HG03457 (cell line): Measurements from ENCODE around the gene ZSCAN21.

Experiments used
- ATAC-seq: cut with Tn5 transposase; IDR thresholded peaks from one replicate; pipeline ENCODE4 v1.9.1; 2021; ENCODE audit warnings: moderate number of reproducible peaks; ENCODE audit not compliant: unreplicated experiment

ZSCAN21 gene

GRCh38 chr7:100024020-100024619, 25.5 kb upstream of the ZSCAN21 start:
- no peak for ATAC-seq

- ATAC-seq, result no peak
Observed at GRCh38 chr7:100027197-100027596, 22.4 kb upstream of the ZSCAN21 start.

GRCh38 chr7:100029596-100029995, 20.0 kb upstream of the ZSCAN21 start:
- ATAC-seq, result no peak

GRCh38 chr7:100033526-100033925, 16.0 kb upstream of the ZSCAN21 start:
- no peak for ATAC-seq

- ATAC-seq, result no peak
Observed at GRCh38 chr7:100034871-100035510, 14.6 kb upstream of the ZSCAN21 start.

GRCh38 chr7:100035876-100036275, 13.7 kb upstream of the ZSCAN21 start:
- ATAC-seq, result no peak

- ATAC-seq, result no peak
Observed at GRCh38 chr7:100038326-100038725, 11.2 kb upstream of the ZSCAN21 start.

- no peak for ATAC-seq
Observed at GRCh38 chr7:100040575-100040974, 9.0 kb upstream of the ZSCAN21 start.

GRCh38 chr7:100044718-100045117, 4.9 kb upstream of the ZSCAN21 start:
- ATAC-seq, result no peak

GRCh38 chr7:100048680-100049079, 894 bp upstream of the ZSCAN21 start:
- ATAC-seq, result no peak

- no peak for ATAC-seq
Observed at GRCh38 chr7:100051611-100052010, 2.0 kb downstream of the ZSCAN21 start.

- ATAC-seq, result no peak
Observed at GRCh38 chr7:100053215-100053614, 3.6 kb downstream of the ZSCAN21 start.

GRCh38 chr7:100057006-100057405, 7.4 kb downstream of the ZSCAN21 start:
- ATAC-seq, result no peak

- ATAC-seq, result no peak
Observed at GRCh38 chr7:100059251-100059739, 9.7 kb downstream of the ZSCAN21 start.

- ATAC-seq, result no peak
Observed at GRCh38 chr7:100061518-100062193, 12.1 kb downstream of the ZSCAN21 start.

- ATAC-seq, result no peak
Observed at GRCh38 chr7:100063376-100063775, 13.8 kb downstream of the ZSCAN21 start.

- no peak for ATAC-seq
Observed at GRCh38 chr7:100064162-100064561, 14.6 kb downstream of the ZSCAN21 start.

- no peak for ATAC-seq
Observed at GRCh38 chr7:100065452-100066186, 16.0 kb downstream of the ZSCAN21 start.

GRCh38 chr7:100066953-100067352, 17.4 kb downstream of the ZSCAN21 start:
- no peak for ATAC-seq

GRCh38 chr7:100069991-100070390, 20.4 kb downstream of the ZSCAN21 start:
- no peak for ATAC-seq

- ATAC-seq, result no peak
Observed at GRCh38 chr7:100071018-100071723, 21.6 kb downstream of the ZSCAN21 start.
